NCI-H2029 (cell line): ENCODE data around the gene DOLPP1.
A peak's percentile ranks its signal among the peaks of the same experiment; 100 is the strongest.
"Not testable (repeated sequence)": the region's sequence is repeated elsewhere in the genome, so short reads cannot be mapped to it uniquely, and the experiment has no call there.

Experiments used
- DNase-seq: peaks from one replicate; lab custom pipeline; 2025; lab: John Stamatoyannopoulos, UW

Gene DOLPP1

DNA sequence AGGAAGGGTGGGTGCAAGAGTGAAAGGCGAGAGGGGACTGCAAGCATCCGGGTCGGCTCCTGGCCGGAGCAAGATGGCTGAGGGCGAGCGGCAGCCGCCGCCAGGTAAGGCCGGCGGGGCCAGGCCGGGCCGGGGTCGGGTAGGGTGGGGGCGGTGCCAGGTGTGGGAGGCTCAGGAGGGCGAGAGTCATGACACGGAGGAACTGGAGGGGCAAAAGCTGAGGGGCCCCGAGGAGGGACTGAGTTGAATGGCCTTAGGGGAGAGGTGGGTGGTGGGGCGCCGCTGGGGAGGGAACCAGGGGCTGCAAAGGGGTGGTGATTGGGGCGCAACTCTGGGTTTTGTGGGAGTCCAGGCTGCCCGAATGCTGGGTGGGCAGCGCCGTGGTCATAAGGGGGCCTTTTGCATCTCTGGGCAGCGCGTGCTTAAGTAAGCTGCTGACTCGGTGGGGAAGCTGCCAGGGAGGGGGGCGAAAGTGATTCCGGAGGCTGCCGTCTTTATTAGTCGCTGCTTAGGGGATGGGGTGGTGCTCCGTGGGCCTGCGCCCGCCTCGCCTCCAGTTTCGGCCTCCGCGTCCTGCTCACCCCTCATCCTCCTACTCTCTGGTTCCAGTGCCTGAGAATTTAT lies 30.7 kb downstream of the DOLPP1 start:
- DNase-seq, result no peak

- not testable (repeated sequence) for DNase-seq
Observed at GRCh38 chr9:129112526-129112925, 31.6 kb downstream of the DOLPP1 start.

DNA sequence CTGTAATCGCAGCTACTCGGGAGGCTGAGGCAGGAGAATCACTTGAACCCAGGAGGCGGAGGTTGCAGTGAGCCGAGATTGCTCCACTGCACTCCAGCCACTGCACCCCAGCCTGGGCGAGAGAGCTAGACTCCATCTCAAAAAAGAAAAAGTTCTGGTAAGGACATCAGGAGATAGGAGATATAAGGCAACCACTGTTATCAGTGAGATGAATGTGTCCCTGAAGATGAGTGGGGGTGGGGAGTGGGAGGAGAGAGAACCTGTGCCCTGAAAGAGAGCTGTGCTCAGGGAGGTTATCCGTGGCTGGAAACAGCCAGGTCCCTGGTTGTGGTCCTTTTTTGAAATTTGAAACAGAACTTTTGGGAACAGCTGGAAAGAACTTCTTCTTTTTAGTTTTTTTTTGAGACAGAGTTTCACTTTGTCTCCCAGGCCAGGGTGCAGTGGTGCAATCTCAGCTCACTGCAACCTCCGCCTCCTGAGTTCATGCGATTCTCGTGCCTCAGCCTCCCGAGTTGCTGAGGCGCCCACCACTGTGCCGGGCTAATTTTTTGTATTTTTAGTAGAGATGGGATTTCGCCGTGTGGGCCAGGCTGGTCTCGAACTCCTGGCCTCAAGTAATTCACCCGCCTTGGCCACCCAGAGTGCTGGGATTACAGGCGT lies 32.9 kb downstream of the DOLPP1 start:
- DNase-seq, result no peak

GRCh38 chr9:129118799-129119198 lies 37.9 kb downstream of the DOLPP1 start:
- no peak for DNase-seq

DNA sequence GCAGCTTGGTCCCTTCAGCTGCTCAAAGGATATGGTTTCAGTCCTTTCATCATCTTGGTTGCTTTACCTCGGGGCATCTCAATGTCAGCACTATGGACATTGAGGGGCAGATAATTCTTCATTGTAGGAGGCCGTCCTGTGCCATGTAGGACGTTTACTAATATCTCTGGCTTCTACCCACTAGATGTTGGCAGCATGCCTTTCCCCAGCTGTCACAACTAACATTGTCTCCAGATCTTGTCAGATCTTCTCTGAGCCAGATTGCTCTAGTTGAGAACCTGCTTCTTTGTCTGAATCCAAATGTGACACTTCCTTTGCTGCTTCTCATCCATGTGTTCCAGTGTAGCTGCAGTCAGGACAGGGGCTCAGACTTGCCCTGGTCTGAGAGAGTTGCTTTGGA lies 40.6 kb downstream of the DOLPP1 start:
- no peak for DNase-seq

- no peak for DNase-seq
Observed at GRCh38 chr9:129122133-129122532, 41.2 kb downstream of the DOLPP1 start.

GRCh38 chr9:129122976-129123375 lies 42.1 kb downstream of the DOLPP1 start:
- DNase-seq, result not testable (repeated sequence)

GRCh38 chr9:129124506-129125069 lies 43.7 kb downstream of the DOLPP1 start:
- DNase-seq, result no peak

DNA sequence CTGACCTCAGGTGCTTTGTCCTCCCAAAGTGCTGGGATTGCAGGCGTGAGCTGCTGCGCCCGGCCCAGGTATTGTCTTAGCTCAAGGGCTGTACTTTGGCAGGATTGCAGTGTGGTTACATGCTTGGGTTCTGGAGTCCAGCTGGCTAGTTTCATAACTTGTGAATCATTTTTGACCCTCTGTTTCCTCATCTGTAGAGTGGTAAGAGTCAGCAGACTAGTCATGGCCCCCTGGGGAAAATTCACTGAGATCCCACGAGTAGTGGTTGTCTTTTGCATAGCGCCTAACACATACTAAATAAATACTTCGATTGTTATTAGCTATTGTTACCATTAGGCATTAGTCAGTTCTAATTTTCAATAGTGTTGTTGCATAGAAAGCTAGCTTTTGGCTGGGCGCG lies 44.6 kb downstream of the DOLPP1 start:
- no peak for DNase-seq

DNA sequence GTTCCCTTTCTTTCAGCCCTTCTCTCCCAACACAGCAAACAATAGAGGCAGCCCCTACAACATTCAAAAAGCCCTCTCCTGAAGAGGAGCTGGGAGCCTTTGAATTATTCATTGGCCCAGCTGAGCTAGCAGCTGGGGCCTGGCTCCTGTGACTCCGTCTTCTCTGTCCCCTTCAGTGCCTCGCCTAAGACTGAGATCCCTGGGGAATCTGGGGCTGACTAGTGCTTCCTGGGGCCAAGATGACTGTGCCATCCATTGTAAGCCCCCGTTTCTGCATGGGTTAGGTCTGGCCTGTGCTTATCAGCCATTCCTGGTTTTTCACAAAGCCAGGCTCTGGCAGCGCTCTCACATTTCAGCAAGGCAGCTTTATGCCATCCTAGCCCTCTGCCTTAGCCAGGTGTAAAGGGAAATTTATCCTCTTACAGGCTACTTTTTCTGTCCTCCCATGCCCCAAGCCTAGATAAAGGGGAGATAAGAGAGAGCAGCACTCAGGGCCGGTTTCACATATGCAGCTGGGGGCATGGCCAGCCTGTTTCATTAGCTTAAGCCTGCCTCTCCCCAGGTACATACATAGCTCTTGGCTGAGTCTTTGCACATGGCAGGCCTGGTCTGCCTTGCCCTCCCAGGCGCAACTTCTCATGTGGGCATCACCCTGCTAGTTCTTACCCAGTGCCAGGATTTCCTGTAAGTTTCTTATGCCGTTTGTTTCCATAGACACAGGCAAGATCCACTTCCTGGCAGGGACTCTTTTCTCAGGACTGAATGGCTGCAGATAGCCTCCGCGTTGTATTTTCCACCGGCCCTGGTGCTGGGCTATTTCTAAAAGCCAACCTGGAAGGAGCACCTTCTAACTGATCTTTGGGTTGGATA lies 46.1 kb downstream of the DOLPP1 start:
- DNase-seq, result no peak

DNA sequence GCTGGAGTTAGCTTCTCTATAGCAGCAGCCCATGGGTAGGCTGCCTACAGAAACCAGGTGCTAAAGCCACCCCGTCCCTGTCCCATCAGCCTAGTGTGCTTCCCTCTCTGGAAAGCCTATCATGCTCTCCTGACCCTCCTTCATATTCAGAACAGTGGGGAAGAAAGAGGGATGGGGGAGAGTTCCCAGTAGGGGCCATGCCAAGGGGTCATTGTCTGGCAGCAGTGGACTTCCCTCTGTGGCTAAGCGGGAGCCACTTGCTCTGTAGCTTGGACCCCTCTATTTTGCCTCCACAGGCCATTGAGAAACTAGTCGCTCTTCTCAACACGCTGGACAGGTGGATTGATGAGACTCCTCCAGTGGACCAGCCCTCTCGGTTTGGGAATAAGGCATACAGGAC lies 47.8 kb downstream of the DOLPP1 start:
- DNase-seq, result no peak

DNA sequence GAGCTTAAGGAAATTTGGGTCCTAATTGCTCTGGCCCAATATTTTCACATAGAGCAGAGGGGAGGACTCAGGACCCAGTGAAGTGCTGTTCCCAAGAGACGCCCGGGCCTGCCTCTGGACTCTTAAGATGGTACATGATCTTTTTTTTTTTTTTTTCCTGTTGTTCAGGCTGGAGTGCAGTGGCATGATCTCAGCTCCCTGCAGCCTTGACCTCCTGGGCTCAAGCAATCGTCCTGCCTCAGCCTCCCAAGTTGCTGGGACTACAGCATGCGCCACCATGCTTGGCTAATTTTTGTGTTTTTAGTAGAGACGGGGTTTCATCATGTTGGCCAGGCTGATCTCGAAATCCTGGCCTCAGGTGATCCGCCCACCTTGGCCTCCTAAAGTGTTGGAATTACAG lies 49.4 kb downstream of the DOLPP1 start:
- DNase-seq, result not testable (repeated sequence)

DNA sequence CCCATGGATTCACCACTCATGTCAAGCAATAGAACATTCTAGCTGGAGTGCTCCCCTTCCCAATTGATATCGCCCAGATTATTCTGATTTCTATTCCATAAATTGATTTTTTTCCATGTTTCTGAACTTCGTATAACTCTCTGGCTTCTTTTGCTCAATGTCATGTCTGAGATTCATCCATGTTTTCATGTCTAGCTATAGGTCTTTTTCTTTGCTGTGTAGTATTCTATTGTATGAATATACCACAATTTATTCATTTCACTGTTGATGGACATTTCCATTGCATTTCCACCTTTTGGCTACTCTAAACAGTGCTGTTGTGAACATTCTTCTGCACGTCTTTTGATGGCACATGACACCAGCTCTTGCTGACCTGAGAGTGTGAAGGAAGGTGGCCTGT lies 49.9 kb downstream of the DOLPP1 start:
- no peak for DNase-seq

DNA sequence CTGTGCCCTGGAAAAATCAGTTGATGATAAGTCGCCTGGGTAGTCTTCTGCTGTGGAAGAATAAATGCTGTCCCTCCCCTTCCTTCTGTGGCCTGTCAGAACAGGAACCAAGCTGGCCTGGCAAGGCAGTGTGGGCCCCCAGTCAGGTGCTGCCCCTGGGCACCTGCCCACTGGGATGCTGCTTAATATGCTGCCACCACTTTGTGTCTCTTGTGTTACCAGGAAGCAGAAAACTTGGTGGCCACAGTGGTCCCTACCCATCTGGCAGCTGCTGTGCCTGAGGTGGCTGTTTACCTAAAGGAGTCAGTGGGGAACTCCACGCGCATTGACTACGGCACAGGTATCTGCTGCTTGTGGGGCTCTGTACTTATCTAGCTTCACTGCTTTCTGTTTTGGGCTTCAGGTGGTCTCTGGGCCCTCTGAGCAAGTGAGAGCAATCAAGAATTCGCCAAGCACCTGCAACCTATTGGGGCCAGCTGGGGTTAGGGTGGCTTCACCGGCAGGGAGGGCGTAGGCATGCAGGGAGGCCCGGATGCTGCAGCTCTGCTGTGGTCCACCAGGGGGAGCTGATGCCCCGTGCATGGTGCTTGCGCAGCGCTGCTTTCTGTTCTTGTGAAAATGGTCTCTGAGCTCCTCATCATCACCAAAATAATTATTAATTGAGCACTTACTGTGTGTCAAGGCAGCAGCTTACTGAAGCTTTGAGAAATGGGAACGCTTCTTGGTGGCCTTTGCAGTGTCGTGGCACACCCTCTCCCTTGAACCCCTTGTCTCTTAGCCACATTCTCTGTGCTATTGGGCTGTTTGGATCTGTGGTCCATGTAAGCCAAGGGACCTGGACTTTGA lies 50.6 kb downstream of the DOLPP1 start:
- peak; percentile 27 for DNase-seq

GRCh38 chr9:129133082-129133481 lies 52.2 kb downstream of the DOLPP1 start:
- DNase-seq, result no peak

GRCh38 chr9:129135476-129135875 lies 54.6 kb downstream of the DOLPP1 start:
- no peak for DNase-seq

- no peak for DNase-seq
Observed at GRCh38 chr9:129136446-129137035, 55.6 kb downstream of the DOLPP1 start.

DNA sequence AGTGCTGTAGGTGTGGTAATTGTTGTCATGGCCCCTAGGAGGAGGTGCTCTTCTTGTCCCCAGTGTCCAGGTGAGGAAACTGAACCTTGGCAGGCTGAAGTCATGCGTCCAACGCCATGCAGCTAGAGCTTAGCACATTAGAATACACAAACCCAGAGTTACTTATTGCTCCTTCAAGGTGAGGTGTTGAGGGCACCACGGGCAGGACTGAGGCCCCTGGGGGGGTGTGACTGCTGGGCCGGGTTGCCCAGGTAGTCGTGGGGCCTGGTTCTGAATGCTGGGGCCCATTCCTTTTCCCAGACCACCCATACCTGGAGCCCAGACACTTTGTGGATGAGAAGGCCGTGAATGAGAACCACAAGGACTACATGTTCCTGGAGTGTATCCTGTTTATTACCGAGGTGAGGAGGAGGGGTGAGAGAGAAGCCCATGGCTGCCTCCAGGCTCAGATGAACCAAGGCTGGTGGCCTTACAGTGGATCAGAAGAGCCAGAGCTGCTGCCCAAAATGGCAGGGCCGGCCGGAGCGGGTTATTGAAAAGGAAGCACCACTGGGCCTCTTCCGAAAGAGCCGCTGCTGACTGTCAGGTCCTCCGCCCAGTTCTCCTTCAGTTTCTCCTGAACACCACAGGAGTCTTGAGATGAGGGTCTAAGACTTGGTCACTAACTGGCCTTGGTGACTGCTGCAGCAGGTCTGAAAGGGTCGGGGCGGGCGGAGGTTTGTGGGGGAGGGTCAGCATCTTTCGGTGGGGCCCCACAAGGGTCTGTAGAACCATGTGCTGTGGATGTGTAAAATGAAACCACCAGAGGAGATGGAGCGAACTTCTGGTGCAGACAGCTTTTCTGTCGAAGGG lies 56.6 kb downstream of the DOLPP1 start:
- DNase-seq, result no peak

- DNase-seq, result no peak
Observed at GRCh38 chr9:129138144-129138462, 57.2 kb downstream of the DOLPP1 start.

DNA sequence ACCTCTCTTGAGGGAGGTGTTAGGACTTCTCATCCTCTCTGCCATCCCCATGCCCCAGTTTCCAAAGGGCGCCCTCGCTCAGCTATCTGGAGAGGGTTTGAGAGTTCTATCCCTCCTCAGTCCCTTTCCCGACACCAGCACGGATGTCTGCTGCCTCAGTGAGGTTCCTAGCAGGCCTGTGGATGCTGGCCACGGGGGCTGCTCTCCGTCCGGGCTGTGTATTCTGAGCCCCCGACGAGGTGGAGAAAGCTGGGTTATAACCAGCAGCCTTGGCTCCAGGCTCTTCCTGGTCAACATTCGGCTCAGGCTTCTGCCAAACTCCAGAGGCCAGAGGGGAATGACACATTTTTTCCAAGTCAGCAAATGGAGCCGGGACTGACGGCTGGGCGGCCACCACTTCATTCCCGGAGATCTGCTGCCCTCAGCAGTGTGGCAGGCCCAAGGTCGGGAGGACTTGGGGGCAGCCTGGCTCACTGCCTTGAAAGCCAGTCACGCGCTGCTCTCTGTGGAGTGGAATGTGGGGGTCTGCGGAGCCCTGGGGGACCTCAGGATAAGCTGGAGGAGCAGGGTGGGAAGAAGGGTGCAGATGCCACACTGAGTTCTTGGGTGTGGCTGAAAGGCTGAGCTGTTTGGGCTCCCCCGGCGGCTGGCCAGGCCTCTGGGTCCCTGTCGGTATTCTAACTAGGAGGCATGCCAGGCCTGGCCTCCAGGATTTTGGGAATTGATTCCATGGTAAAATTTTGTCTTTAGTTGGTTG lies 57.7 kb downstream of the DOLPP1 start:
- DNase-seq, result no peak
